Measurements from ENCODE around the gene BDH1.
"Not testable (repeated sequence)": the region's sequence is repeated elsewhere in the genome, so short reads cannot be mapped to it uniquely, and the experiment has no call there.

The BDH1 gene

GRCh38 chr3:197576838-197577237 lies 21.1 kb upstream of the BDH1 start:
- H3K36me3 ChIP-seq (ENCODE audit: insufficient read depth, low read length), result no peaks in the 10 kb centered on the region
- no peak overlapping the region for H3K4me3 ChIP-seq (ENCODE audit: low read depth in 1 of 2, low read length in 2 of 2)
- no peaks in the 10 kb centered on the region for H3K27me3 ChIP-seq (ENCODE audit: control insufficient read depth in 1 of 2, insufficient read depth in 2 of 2, low read length in 2 of 2)
- H3K27ac ChIP-seq (ENCODE audit: low read depth, low read length), result no peak overlapping the region
- H3K9ac ChIP-seq (ENCODE audit: low read length), result no peak overlapping the region
- H3K9me3 ChIP-seq (ENCODE audit: low read length), result no peaks in the 10 kb centered on the region
- no peaks in the 10 kb centered on the region for H3K4me1 ChIP-seq (ENCODE audit: insufficient read depth, low read length)

- Histone ChIP-seq H3K27me3 (ENCODE audit: control insufficient read depth in 1 of 2, insufficient read depth in 2 of 2, low read length in 2 of 2) (no peaks in the 10 kb centered on the region), H3K4me1 (ENCODE audit: insufficient read depth, low read length) (no peaks in the 10 kb centered on the region), H3K27ac (ENCODE audit: low read depth, low read length) (no peak overlapping the region), H3K36me3 (ENCODE audit: insufficient read depth, low read length) (no peaks in the 10 kb centered on the region), H3K9ac (ENCODE audit: low read length) (no peak overlapping the region), H3K4me3 (ENCODE audit: low read depth in 1 of 2, low read length in 2 of 2) (no peak overlapping the region), H3K9me3 (ENCODE audit: low read length) (no peaks in the 10 kb centered on the region)
Measured at GRCh38 chr3:197575362-197575761, 19.6 kb upstream of the BDH1 start.

DNA sequence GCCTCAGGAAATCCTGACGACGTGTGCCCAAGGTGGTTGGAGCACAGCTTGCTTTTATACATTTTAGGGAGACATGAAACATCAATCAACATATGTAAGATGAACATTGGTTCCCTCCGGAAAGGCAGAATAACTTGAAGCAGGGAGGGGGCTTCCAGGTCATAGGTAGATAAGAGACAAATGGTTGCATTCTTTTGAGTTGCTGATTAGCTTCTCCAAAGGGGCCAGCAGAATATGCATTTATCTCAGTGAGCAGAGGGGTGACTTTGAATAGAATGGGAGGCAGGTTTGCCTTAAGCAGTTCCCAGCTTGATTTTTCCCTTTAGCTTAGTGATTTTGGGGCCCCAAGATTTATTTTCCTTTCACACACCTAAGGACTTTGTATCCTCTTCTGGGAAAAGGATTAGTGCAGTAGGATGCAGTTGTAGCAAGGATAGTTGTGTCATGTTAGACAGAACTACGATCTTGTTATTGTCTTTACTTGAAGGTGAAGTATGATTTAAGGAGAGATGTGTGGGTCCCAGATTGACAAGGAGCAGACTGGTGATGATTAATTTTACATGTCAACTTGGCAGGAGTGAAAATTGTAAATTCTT lies 18.7 kb upstream of the BDH1 start:
- H3K36me3 ChIP-seq (ENCODE audit: insufficient read depth, low read length); H3K9me3 ChIP-seq (ENCODE audit: low read length); H3K27ac ChIP-seq (ENCODE audit: low read depth, low read length); H3K9ac ChIP-seq (ENCODE audit: low read length); H3K4me1 ChIP-seq (ENCODE audit: insufficient read depth, low read length); H3K27me3 ChIP-seq (ENCODE audit: control insufficient read depth in 1 of 2, insufficient read depth in 2 of 2, low read length in 2 of 2); H3K4me3 ChIP-seq (ENCODE audit: low read depth in 1 of 2, low read length in 2 of 2): not testable (repeated sequence)

GRCh38 chr3:197573048-197573767 lies 17.4 kb upstream of the BDH1 start:
- Histone ChIP-seq H3K9me3 (ENCODE audit: low read length) (no peaks in the 10 kb centered on the region), H3K27ac (ENCODE audit: low read depth, low read length) (no peak overlapping the region), H3K4me1 (ENCODE audit: insufficient read depth, low read length) (no peaks in the 10 kb centered on the region), H3K9ac (ENCODE audit: low read length) (no peak overlapping the region), H3K27me3 (ENCODE audit: control insufficient read depth in 1 of 2, insufficient read depth in 2 of 2, low read length in 2 of 2) (no peaks in the 10 kb centered on the region), H3K4me3 (ENCODE audit: low read depth in 1 of 2, low read length in 2 of 2) (no peak overlapping the region), H3K36me3 (ENCODE audit: insufficient read depth, low read length) (no peaks in the 10 kb centered on the region)

- H3K4me1 ChIP-seq (ENCODE audit: insufficient read depth, low read length); H3K27ac ChIP-seq (ENCODE audit: low read depth, low read length): not testable (repeated sequence)
Measured at GRCh38 chr3:197571880-197572172, 16.1 kb upstream of the BDH1 start.

GRCh38 chr3:197571074-197571879 lies 15.5 kb upstream of the BDH1 start:
- H3K36me3 ChIP-seq (ENCODE audit: insufficient read depth, low read length); H3K9ac ChIP-seq (ENCODE audit: low read length); H3K27ac ChIP-seq (ENCODE audit: low read depth, low read length); H3K9me3 ChIP-seq (ENCODE audit: low read length); H3K4me1 ChIP-seq (ENCODE audit: insufficient read depth, low read length); H3K4me3 ChIP-seq (ENCODE audit: low read depth in 1 of 2, low read length in 2 of 2); H3K27me3 ChIP-seq (ENCODE audit: control insufficient read depth in 1 of 2, insufficient read depth in 2 of 2, low read length in 2 of 2): not testable (repeated sequence)

More at GRCh38 chr3:197571880-197572172, 16.1 kb upstream of the BDH1 start:
- not testable (repeated sequence) for H3K9ac ChIP-seq (ENCODE audit: low read length); H3K4me3 ChIP-seq (ENCODE audit: low read depth in 1 of 2, low read length in 2 of 2); H3K9me3 ChIP-seq (ENCODE audit: low read length); H3K27me3 ChIP-seq (ENCODE audit: control insufficient read depth in 1 of 2, insufficient read depth in 2 of 2, low read length in 2 of 2); H3K36me3 ChIP-seq (ENCODE audit: insufficient read depth, low read length)

- H3K36me3 ChIP-seq (ENCODE audit: insufficient read depth, low read length); H3K4me1 ChIP-seq (ENCODE audit: insufficient read depth, low read length); H3K9ac ChIP-seq (ENCODE audit: low read length); H3K27me3 ChIP-seq (ENCODE audit: control insufficient read depth in 1 of 2, insufficient read depth in 2 of 2, low read length in 2 of 2); H3K9me3 ChIP-seq (ENCODE audit: low read length); H3K4me3 ChIP-seq (ENCODE audit: low read depth in 1 of 2, low read length in 2 of 2); H3K27ac ChIP-seq (ENCODE audit: low read depth, low read length): not testable (repeated sequence)
Measured at GRCh38 chr3:197569433-197569832, 13.7 kb upstream of the BDH1 start.

- H3K36me3 ChIP-seq (ENCODE audit: insufficient read depth, low read length), result no peaks in the 10 kb centered on the region
- H3K9me3 ChIP-seq (ENCODE audit: low read length), result no peaks in the 10 kb centered on the region
- H3K4me1 ChIP-seq (ENCODE audit: insufficient read depth, low read length), result no peaks in the 10 kb centered on the region
- no peak overlapping the region for H3K27ac ChIP-seq (ENCODE audit: low read depth, low read length)
- H3K27me3 ChIP-seq (ENCODE audit: control insufficient read depth in 1 of 2, insufficient read depth in 2 of 2, low read length in 2 of 2), result peaks cover 0 to 8% of the 10 kb centered on the region in 2 donors
- H3K4me3 ChIP-seq (ENCODE audit: low read depth in 1 of 2, low read length in 2 of 2), result no peak overlapping the region
- H3K9ac ChIP-seq (ENCODE audit: low read length), result no peak overlapping the region
Measured at GRCh38 chr3:197567904-197568681, 12.3 kb upstream of the BDH1 start.

- H3K4me1 ChIP-seq (ENCODE audit: insufficient read depth, low read length); H3K9me3 ChIP-seq (ENCODE audit: low read length); H3K27me3 ChIP-seq (ENCODE audit: control insufficient read depth in 1 of 2, insufficient read depth in 2 of 2, low read length in 2 of 2); H3K9ac ChIP-seq (ENCODE audit: low read length); H3K27ac ChIP-seq (ENCODE audit: low read depth, low read length); H3K4me3 ChIP-seq (ENCODE audit: low read depth in 1 of 2, low read length in 2 of 2); H3K36me3 ChIP-seq (ENCODE audit: insufficient read depth, low read length): not testable (repeated sequence)
Measured at GRCh38 chr3:197566155-197566554, 10.4 kb upstream of the BDH1 start.

- Histone ChIP-seq H3K4me3 (ENCODE audit: low read depth in 1 of 2, low read length in 2 of 2) (no peak overlapping the region), H3K9me3 (ENCODE audit: low read length) (no peaks in the 10 kb centered on the region), H3K36me3 (ENCODE audit: insufficient read depth, low read length) (no peaks in the 10 kb centered on the region), H3K27me3 (ENCODE audit: control insufficient read depth in 1 of 2, insufficient read depth in 2 of 2, low read length in 2 of 2) (peaks cover 0 to 12% of the 10 kb centered on the region in 2 donors), H3K27ac (ENCODE audit: low read depth, low read length) (no peak overlapping the region), H3K4me1 (ENCODE audit: insufficient read depth, low read length) (no peaks in the 10 kb centered on the region), H3K9ac (ENCODE audit: low read length) (no peak overlapping the region)
Measured at GRCh38 chr3:197564097-197564843, 8.5 kb upstream of the BDH1 start.

Measured in muscle layer of colon (tissue), 2 donors.